GM18499 (cell line): ENCODE data around the gene PHF14.

ENCODE experiments used
- ATAC-seq: cut with Tn5 transposase; IDR thresholded peaks from one replicate; pipeline ENCODE4 v1.9.1; 2021; ENCODE audit warnings: moderate number of reproducible peaks; ENCODE audit not compliant: insufficient read depth, unreplicated experiment

PHF14 gene

DNA sequence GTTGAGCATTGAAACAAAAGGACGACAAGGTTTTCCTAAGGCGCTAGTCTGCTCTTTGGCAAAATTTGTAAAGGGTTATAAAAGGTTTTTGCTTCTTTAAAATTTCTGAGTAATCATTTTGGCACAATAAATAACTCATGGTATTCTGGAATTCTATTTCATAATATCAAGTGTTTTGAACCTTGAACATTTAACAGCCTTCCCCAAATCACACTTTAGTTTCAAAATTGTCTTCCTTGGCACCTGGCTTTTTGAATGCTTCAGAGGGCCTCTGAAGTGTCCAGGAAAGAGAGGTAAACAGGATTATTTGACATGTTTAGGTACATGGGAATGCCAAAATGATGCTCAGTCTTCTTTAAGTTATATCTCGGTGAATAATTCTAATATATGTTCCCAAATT lies 220.8 kb downstream of the PHF14 start:
- no peak for ATAC-seq

DNA sequence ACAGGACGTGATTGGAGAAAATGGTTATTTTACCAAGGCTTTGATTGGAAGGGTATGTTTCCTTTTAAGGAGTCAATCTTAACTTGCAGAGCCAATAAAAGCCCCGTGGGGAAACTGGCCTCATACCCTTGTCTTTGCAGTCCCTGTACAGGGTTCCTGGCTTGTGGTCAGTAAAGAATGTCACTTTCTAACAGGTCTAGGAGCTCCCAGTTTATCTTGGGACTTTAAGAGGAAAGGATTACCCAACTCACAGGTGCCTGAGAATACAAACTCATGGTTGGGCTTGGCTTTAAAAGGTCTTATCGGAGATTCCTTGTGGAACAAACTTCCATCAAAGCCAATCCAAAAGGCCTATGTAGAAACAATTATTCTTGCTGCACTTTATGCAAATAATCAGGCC lies 221.8 kb downstream of the PHF14 start:
- no peak for ATAC-seq

DNA sequence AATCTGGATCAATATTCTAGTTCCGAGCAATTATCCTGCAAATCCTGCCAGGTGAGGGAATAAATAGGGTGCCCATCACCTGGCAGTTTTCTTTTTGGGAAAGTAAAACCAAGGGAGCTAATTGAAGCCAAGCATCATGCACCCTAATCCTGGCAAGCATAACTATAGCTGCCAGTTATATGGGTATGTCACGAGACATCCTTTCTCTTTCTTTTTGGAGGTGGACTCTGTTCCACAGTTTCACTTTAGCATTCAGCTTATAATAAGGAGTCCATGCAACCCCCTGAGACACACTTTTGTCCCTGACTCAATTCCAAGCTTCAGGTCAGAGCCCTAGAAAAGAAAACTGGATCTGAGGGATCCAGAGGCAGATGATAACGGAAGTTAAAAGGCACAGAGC lies 222.5 kb downstream of the PHF14 start:
- ATAC-seq, result no peak

DNA sequence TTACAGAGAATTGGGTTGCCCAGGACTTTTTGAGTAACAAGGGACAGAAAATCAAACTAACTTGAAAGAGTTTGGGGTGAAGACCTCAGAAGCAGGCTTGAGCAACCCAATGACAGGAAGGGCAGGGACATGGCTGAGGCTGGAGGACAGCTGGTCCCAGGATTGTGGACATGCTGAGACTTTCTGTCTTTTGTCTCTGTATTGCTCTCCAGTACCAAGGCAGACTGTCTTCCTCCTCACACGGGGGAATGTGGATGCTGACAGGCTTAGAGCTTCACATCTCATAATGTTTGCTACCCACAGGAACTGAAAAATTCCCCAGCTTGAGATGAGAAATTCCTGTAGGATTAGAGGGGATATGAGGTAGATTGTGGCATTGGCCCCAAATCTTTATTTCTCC lies 229.6 kb downstream of the PHF14 start:
- no peak for ATAC-seq

DNA sequence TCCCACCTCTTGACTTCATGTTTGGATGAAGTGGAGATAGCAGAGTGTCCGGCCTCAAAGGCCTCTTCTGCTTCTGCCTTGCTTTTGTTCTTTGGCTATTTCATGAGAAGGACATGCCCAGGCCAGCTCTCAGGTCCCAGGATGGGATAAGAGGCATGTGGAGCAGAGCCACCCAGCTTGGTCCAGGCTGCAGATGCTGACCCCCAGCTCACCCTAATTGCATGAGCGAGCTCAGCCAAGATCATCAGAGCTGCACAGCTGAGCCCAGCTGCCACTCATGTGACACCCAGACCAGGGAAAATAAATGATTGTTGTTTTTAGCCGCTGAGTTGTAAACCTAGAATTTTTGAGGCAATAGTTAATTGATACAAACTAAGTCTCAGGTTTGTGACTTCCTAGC lies 230.0 kb downstream of the PHF14 start:
- ATAC-seq, result no peak

DNA sequence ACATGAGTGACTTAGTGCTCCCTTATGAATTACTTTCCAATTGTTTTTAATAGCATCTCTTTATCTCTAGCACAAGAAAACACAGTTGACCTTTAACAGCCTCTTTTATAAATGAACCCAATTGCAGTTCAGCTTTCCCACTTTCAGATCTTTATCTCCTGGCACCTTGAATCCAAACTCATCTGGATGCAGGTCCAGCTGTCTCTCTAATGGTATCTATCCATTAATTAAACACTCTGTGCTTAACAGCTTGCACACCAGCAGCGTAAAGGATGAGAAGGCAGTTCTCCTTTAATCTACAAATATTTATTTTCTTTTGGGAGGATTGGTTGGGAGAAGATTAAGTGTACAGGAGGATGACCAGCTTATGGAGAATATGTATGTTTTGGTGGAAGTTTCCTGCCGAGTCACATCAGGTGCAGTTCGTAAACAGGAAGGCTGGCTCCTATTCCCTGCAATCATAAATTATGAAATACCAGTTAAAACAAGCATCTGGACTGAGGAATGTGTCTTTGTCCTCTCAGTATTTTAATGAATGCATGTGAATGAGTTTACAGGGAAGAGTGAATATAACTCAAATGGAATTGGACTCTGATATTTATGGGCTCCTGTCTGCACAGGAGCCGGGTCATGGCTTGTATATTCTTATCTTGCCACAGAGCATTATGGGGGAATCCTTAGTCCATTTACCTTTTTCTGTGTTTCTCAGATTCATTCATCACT lies 232.7 kb downstream of the PHF14 start:
- ATAC-seq, result no peak

DNA sequence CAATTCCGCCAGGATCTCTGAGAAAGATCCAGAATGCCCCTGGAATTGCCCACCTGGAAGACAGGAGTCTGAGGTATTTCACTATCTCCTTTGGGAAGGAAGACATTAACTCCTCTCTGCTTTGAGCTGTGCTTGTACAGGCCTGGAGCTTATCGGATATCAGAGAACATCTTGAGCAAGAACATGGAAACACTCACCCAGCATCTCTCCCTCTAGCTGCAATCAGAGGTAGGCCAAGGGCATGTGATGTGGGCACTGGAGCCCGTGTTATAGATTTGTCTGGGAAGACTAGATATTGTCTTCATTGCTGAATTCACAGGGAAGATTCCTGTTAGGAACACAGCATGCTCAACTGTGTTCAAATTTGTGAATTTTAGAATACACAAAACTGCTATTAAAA lies 233.9 kb downstream of the PHF14 start:
- ATAC-seq, result no peak

DNA sequence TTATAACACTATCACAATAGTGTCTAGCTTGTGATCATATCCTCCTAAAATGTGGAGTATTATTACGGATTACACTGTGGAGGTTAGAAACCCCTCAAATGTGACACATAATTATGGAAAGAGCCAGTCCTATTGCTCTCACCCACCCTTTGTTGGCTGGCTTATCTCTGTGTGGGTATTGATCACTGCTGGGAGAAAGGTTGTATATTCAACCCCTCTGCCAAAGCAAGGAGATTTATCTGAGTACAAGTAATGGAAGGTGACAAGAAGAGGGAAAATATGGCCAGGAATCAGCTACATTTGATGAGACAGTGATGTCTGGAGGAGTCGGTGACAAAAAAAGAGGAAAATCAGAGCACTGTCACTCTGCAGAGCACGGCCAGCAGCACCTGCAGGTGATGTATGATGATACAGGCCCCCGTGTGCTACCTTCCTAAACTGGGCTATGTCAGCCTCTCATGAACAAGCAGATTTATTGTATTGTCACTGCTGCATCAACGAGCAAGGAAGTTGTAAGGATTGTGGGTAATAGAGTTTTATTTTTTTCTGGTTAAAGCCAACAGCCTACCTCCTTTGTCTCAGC lies 235.3 kb downstream of the PHF14 start:
- no peak for ATAC-seq

DNA sequence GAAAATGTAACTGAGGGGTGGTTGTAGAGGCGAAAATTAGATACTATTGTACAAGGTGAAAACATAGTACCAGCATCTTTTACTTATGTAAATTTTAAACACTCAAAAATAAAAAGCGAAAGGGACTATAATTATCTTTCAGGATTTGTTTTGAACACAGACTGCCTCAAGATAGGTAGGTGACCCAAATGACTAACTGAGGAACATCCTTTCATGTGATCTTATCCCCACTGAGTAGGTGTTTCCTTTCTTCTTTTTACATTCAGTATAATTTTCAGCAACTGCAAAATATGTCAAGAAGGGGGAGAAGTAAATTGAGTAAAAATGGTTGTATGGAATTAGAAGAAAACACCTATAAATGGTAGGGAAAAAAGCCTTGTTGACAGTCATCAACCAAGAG lies 236.7 kb downstream of the PHF14 start:
- no peak for ATAC-seq

DNA sequence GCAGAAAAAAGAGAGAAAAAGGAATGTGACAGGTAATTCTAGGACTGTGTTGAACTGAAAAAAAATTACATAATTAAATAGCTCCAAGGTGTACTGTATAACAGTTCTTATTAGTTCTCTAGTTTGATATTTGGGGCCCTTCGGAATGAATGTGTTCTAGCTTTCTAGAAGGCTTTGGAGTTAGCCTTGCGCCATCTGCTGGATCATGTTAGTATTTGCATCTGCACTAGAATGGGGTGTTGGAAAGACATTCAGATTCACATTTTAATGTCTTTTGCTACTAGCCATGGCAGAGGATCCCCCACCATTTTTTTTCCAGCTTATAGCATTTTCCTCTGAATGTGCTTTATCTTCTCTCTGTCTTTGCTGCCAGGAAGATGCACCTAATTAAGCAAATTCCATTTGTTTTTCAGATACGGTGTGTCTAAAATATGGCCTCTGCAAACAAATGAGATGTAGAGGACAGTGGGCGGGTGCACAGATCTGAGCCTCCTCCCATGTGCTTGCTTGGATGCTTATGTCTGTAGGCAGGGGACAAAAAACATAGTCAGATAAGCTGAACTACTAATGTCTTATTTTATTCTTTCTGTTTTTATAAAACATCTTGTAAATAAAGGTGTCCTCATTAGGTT lies 238.5 kb downstream of the PHF14 start:
- peak; percentile 73 for ATAC-seq

DNA sequence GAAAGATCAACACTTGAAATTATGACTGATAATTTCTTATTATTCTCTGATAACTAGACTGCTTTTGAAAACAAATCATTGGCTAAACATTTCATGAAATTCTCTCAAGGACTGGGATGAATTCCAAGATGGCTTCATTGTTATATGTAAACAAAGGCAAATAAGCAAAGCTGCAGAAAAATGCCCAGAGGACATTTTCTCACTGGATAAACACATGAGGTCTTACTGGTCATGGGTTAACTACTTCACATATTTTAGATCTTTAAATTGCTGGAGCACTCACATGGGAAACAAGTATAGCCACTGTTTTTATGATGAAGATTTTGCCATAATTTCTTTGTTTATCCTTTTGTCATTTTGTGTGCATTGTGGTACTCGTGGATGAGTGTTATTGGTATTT lies 239.1 kb downstream of the PHF14 start:
- no peak for ATAC-seq

DNA sequence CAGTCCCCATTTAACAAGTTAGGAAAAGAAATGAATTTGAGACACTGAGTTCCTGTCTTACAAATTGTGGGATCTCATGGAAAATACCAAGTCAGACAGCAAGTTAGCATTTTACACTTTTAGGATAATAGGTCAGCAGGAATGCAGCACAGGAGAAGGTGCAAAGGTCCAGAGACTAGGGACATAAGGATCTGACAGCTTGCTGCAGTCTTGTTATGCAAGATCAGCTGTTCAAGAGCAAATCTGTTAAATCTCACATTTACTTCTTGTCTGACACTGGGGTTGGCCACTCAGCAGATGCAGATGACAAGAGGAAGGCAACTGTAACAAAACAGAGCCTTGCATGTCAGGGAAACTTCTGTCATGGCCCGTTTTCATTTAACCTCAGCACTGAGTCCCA lies 239.6 kb downstream of the PHF14 start:
- no peak for ATAC-seq

DNA sequence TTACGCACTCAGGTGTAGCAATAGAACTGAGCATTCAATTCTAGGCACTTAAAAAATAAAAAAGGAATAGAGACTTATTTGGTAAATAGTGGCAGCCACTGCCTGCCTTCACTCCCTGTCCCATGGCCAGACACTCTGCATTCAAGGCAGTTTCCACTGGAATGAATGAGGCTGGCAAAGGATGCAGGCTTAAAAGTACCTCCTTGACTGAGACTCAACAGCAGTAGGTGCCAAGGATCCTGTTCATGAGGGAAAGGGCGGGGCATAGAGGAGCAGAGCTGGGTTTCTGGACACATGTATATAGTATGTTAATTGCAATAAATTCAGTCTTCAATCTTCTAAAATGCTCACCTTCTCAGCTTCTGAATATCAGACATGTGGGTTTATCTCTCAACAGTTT lies 242.6 kb downstream of the PHF14 start:
- ATAC-seq, result no peak

DNA sequence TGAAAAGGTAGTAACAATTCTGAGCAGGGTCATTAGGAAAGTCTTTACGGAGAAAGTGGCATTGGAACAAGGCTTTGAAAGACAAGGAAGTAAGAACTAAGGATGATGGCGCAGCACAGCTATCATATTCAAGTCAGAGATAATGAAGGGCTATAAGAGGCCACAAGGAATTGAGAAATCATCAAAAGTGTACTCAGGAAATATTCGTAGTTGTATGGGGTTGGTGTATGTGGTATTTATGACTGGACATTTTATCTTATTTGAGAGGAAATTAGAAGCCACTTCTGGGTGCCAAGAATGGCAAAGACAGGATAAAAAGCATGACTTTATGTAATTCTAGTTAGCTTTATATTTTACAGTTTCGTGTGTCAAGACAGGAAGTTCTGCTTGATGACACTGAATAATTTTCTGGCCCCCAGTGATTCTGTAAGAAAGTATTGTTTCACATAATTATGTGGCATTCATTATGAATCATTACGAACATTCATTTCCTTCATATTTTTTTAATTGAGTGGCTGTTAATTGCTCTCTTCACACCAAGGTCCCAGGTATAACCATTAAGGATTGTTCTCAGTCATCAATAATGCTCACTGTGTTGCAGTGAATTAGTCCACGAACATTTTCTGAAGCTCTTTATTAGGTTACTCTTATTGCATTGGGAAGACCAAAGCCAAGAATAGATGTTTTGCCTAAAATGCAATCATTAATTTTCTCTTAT lies 244.3 kb downstream of the PHF14 start:
- no peak for ATAC-seq
